ENCODE data around the gene GALNT10. TPM values are rescaled to one million over a fixed set of nuclear protein-coding genes. Genes with fewer than 3 reads are reported as not detected.
A peak's percentile ranks its signal among the peaks of the same experiment; 100 is the strongest.

The GALNT10 gene
- total RNA-seq, 1 donor from 2014 or later, result 27.6 TPM

DNA sequence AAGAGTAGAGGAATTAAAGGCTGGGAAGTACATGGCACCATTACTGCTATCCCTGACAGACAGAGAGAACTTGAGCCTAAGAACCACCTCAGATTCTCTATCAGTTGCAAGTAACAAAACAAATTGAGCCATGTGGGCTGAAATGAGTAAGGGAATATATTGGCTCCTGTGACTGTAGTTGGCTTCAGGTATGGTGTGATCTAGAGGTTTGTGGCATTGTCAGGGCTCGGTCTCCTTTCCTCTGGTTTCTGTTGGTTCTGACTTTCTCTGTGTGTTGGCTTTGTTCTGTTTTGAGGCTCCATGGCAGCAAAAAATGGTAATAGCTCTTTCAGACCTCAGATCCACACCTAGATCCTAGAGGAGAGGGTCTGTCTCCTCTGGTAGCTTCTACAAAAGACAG lies 5.7 kb downstream of the GALNT10 start:
- no peak for DNase-seq (ENCODE audit: low read depth)
- TF ChIP-seq, protein P1, sequence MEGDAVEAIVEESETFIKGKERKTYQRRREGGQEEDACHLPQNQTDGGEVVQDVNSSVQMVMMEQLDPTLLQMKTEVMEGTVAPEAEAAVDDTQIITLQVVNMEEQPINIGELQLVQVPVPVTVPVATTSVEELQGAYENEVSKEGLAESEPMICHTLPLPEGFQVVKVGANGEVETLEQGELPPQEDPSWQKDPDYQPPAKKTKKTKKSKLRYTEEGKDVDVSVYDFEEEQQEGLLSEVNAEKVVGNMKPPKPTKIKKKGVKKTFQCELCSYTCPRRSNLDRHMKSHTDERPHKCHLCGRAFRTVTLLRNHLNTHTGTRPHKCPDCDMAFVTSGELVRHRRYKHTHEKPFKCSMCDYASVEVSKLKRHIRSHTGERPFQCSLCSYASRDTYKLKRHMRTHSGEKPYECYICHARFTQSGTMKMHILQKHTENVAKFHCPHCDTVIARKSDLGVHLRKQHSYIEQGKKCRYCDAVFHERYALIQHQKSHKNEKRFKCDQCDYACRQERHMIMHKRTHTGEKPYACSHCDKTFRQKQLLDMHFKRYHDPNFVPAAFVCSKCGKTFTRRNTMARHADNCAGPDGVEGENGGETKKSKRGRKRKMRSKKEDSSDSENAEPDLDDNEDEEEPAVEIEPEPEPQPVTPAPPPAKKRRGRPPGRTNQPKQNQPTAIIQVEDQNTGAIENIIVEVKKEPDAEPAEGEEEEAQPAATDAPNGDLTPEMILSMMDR (IDR thresholded peaks at IDR 0.05; ENCODE audit: insufficient read depth, low read length, poor library complexity, severe bottlenecking), result no peak
- H3K27me3 ChIP-seq (ENCODE audit: control insufficient read depth, insufficient read depth, low read length), result no peaks in the 10 kb centered on the region
- H3K36me3 ChIP-seq (ENCODE audit: control insufficient read depth, insufficient read depth, low read length), result peaks cover 4% of the 10 kb centered on the region
- H3K4me3 ChIP-seq (ENCODE audit: low read depth, low read length), result no peak overlapping the region

DNA sequence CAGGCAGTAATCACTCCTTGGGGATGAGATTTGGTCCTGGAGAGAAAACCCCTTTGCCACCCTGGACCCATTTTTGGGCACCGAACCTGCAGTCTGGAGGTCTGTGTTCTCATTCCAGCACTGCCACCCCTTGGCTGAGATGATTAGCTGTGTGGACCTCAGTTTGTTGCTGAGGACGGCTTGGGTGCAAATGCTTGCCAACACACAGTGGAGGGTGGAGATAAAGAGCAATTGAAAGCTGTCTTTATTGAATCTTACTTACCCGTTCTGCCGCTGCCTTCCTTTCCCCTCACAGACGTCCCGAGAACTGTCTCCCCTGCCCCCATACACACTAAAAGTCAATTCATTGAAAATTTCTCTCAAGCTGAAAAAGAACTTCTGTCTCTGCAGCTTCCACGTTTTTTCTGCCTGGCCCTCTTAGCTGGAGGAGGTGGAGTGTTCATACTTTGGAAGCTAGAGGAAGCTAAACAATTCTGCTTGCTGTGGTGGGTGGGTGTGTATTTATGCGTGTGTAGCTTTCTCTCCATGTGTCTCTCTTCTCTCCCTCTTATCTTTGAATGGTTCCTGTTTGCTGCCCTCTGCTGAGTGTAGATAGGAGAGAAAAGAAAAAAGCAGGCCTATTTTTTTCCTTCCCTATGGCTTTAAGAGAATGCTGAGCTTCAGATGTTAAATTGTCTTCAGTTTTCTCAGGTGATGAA lies 6.6 kb downstream of the GALNT10 start:
- H3K4me3 ChIP-seq (ENCODE audit: low read depth, low read length), result no peak overlapping the region
- TF ChIP-seq, protein P1 (IDR thresholded peaks at IDR 0.05; ENCODE audit: insufficient read depth, low read length, poor library complexity, severe bottlenecking), result peak; percentile 47
- DNase-seq (ENCODE audit: low read depth), result no peak
- peaks cover 4% of the 10 kb centered on the region for H3K36me3 ChIP-seq (ENCODE audit: control insufficient read depth, insufficient read depth, low read length)
- no peaks in the 10 kb centered on the region for H3K27me3 ChIP-seq (ENCODE audit: control insufficient read depth, insufficient read depth, low read length)

DNA sequence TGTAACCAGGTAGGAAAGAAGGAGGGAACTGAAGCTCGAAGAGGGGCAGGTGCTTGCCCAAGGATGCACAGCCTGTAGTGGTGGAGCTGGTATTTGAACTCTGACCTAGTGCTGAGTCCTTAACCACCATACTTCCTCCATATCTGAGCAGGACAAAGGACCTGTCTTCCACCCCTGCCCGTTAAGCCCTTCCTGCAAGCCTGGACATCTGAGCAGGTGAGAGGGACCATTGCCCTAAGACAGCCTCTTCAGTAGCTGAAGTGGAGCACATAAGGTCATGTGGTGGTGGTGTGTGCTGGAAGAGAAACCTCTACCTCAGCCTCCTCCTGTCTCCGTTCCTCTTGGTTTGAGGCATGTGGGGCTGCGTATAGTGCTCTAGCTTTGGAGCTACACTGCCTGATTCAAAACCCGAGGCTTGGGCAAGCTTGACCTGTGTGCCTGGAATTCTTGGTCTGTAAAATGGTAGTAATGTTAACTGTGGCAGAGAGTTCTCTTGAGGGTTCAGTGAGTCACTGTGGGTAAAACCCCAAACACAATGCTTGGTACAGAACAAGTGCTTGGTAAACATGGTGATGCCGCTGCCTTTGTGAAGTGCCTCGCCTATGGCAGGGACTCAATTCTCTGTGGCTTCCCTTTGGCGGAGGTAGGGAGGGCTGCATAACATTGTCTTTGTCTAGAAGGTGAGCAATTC lies 7.4 kb downstream of the GALNT10 start:
- Histone ChIP-seq H3K27me3 (ENCODE audit: control insufficient read depth, insufficient read depth, low read length) (no peaks in the 10 kb centered on the region), H3K4me3 (ENCODE audit: low read depth, low read length) (no peak overlapping the region), H3K36me3 (ENCODE audit: control insufficient read depth, insufficient read depth, low read length) (peaks cover 4% of the 10 kb centered on the region)
- TF ChIP-seq, protein P1 (IDR thresholded peaks at IDR 0.05; ENCODE audit: insufficient read depth, low read length, poor library complexity, severe bottlenecking), result no peak
- peak; percentile 82 for DNase-seq (ENCODE audit: low read depth)

DNA sequence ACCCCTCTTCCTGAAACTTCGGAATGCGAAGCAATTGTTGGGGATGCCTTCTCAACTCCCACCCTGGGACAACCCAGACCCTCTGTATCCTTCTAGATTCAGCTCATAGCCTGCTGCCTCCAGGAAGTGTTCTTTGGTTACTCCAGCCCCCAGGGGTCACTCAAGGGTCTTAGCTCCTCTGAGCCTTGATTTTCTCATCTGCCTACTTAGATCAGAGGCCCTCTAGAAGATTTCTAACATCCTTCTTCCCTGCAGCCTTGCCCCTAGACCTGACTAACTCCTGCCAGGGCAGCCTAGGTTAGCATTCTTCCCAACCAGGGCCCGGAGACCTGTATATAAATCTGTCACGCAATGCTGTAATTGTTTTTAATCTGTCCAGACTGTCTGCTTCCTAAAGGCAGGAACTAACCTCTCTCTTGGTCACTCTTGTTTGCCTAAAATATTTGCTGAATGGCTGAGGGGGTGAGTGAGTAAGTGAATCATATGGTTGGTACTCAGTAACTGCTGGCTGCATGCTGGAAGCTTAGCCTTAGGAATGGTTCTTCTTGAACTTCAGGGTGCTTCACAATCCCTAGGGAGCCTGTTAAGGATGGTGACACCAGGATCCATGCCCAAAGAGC lies 8.2 kb downstream of the GALNT10 start:
- no peak overlapping the region for H3K4me3 ChIP-seq (ENCODE audit: low read depth, low read length)
- peaks cover 4% of the 10 kb centered on the region for H3K36me3 ChIP-seq (ENCODE audit: control insufficient read depth, insufficient read depth, low read length)
- H3K27me3 ChIP-seq (ENCODE audit: control insufficient read depth, insufficient read depth, low read length), result no peaks in the 10 kb centered on the region
- TF ChIP-seq, protein P1 (IDR thresholded peaks at IDR 0.05; ENCODE audit: insufficient read depth, low read length, poor library complexity, severe bottlenecking), result no peak
- peak; percentile 61 for DNase-seq (ENCODE audit: low read depth)

DNA sequence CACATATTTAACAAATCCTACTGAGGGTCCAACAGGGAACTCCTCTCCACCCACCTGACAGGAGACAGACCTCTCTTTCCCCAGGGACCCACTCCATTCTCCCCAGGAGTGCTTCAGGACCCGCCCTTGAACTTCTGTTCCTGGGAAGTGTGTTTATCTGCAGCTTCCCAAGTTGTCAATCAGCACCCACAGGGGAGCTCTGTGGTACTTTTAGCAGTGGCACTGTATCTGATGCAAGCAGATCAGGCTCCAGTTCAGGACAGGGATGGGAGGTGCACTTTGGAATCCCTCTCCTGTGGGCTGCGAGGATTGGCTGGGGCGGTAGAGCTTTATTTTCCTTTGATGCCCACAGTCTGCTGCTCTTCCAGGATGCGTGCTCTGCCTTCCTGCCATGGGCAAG lies 8.7 kb downstream of the GALNT10 start:
- DNase-seq (ENCODE audit: low read depth), result no peak
- TF ChIP-seq, protein P1 (IDR thresholded peaks at IDR 0.05; ENCODE audit: insufficient read depth, low read length, poor library complexity, severe bottlenecking), result no peak
- H3K4me3 ChIP-seq (ENCODE audit: low read depth, low read length), result no peak overlapping the region
- H3K36me3 ChIP-seq (ENCODE audit: control insufficient read depth, insufficient read depth, low read length), result peaks cover 6% of the 10 kb centered on the region
- H3K27me3 ChIP-seq (ENCODE audit: control insufficient read depth, insufficient read depth, low read length), result no peaks in the 10 kb centered on the region
